Calu3 (cell line): Measurements from ENCODE around the gene CNFN. TPM values are rescaled to one million over a fixed set of nuclear protein-coding genes. Genes with fewer than 3 reads are reported as not detected.

ENCODE experiments used
- Bru-seq: library from RNA; stranded (reverse); fragments of 400-500 nt; gene quantifications from one replicate; lab custom pipeline; 2021; lab: Mats Ljungman, UMichigan
- BruChase-seq, 2 experiments: library from RNA; stranded (reverse); fragments of 400-500 nt; gene quantifications; one replicate each; lab custom pipeline; 2021; lab: Mats Ljungman, UMichigan
- BruUV-seq: library from RNA; stranded (reverse); fragments of 400-500 nt; replicated peaks from 2 replicates; lab custom pipeline; 2021; lab: Mats Ljungman, UMichigan
- CTCF ChIA-PET: fragments of 300-600 bp; sonication (Branson Sonifier 250); formaldehyde crosslinking; loops from one replicate; lab custom pipeline; 2022; ENCODE audit warnings: antibody characterized with exemption; lab: Charles Lee
- DNase-seq: peaks from one replicate; pipeline ENCODE4 v3.0.0; 2022
- H3K27ac Mint-ChIP-seq: one replicate; pipeline ENCODE4 v1.8.0; 2022; ENCODE audit warnings: mixed read lengths; ENCODE audit not compliant: unreplicated experiment
- H3K27me3 Mint-ChIP-seq: one replicate; pipeline ENCODE4 v1.8.0; 2022; ENCODE audit warnings: mixed read lengths; ENCODE audit not compliant: unreplicated experiment
- H3K36me3 Mint-ChIP-seq: one replicate; pipeline ENCODE4 v1.8.0; 2022; ENCODE audit warnings: mild to moderate bottlenecking, moderate library complexity, mixed read lengths; ENCODE audit not compliant: insufficient read depth, unreplicated experiment
- H3K4me1 Mint-ChIP-seq: one replicate; pipeline ENCODE4 v1.8.0; 2022; ENCODE audit warnings: mild to moderate bottlenecking, low read depth, mixed read lengths; ENCODE audit not compliant: unreplicated experiment
- H3K4me3 Mint-ChIP-seq: one replicate; pipeline ENCODE4 v1.8.0; 2022; ENCODE audit warnings: mild to moderate bottlenecking, low read depth, moderate library complexity, mixed read lengths; ENCODE audit not compliant: unreplicated experiment
- H3K9me3 Mint-ChIP-seq: one replicate; pipeline ENCODE4 v1.8.0; 2022; ENCODE audit warnings: low read depth, mixed read lengths; ENCODE audit not compliant: unreplicated experiment
- CTCF ChIP-seq: fragments of 200-600 bp; IDR thresholded peaks from one replicate; pipeline ENCODE4 v1.8.0; 2022; ENCODE audit warnings: antibody characterized with exemption; ENCODE audit not compliant: unreplicated experiment
- intact Hi-C: fragments of 100-400 bp; cut with micrococcal nuclease; formaldehyde crosslinking; loops from one replicate; pipeline ENCODE4 v1.10.0; 2022; ENCODE audit not compliant: unreplicated experiment
- long read RNA-seq: library from polyadenylated mRNA; stranded (forward); transcript quantifications from one replicate; pipeline ENCODE4 v2.0.0, GENCODE V29; 2022
- total RNA-seq: library from RNA; stranded (reverse); gene quantifications from 2 replicates; pipeline ENCODE4 v1.2.3, GENCODE V29; 2022

Gene CNFN
- 1.6 TPM in 2 replicates for total RNA-seq
- not detected for Bru-seq, nascent RNA
- BruChase-seq, experiment 1, labeled RNA remaining after a 6-hour chase, result not detected
- BruChase-seq, experiment 2, labeled RNA remaining after a 2-hour chase, result percentile 19 among the genes with signal in this experiment
- long read RNA-seq, partial matches to known transcripts, result 5 of 5 reads
- long read RNA-seq, other reads (novel, unspliced or antisense), result 0 of 5 reads

GRCh38 chr19:42389899-42390298 is at the start of gene CNFN:
Gene CNFN (minus strand): TSS chr19:42390297. CDS start chr19:42389037, 1,260 bp downstream.
- H3K27ac Mint-ChIP-seq, result no peak within 1 kb of the TSS
- CTCF ChIA-PET, result interaction anchor here (0.6 kb wide), 1 partner anchor 781 kb away, joined by 3 read pairs; no protein-coding TSS in a partner anchor
- peaks cover 9% of the 10 kb centered on the region for H3K36me3 Mint-ChIP-seq
- H3K27me3 Mint-ChIP-seq, result peaks cover 58% of the 10 kb centered on the region
- no peak for DNase-seq
- peaks cover 16% of the 10 kb centered on the region for H3K4me1 Mint-ChIP-seq
- TF ChIP-seq CTCF, result no peak
- H3K4me3 Mint-ChIP-seq, result no peak within 1 kb of the TSS
- intact Hi-C loops, result no loop called here
- H3K9me3 Mint-ChIP-seq, result no peaks in the 10 kb centered on the region
- no TSS peak for BruUV-seq

- Mint-ChIP-seq H3K4me3 (no peak overlapping the region), H3K27ac (no peak overlapping the region), H3K27me3 (no peaks in the 10 kb centered on the region), H3K4me1 (peaks cover 36% of the 10 kb centered on the region), H3K36me3 (peaks cover 7% of the 10 kb centered on the region), H3K9me3 (no peaks in the 10 kb centered on the region)
- DNase-seq, result no peak
- TF ChIP-seq CTCF, result no peak
- no TSS peak for BruUV-seq
- intact Hi-C loops, result loop anchor here (5.0 kb wide), 1 partner anchor 161 kb away; no protein-coding TSS in a partner anchor
- CTCF ChIA-PET, result no interaction called here
Measured at GRCh38 chr19:42436006-42436405, 45.9 kb upstream of the CNFN start.

GRCh38 chr19:42435316-42435715 is 45.2 kb upstream of the CNFN start:
- no peaks in the 10 kb centered on the region for H3K9me3 Mint-ChIP-seq
- CTCF ChIA-PET, result interaction anchor here (0.6 kb wide), 1 partner anchor 302 kb away, joined by 3 read pairs; no protein-coding TSS in a partner anchor
- H3K4me3 Mint-ChIP-seq, result no peak overlapping the region
- peaks cover 4% of the 10 kb centered on the region for H3K36me3 Mint-ChIP-seq
- no peak for TF ChIP-seq CTCF
- H3K27ac Mint-ChIP-seq, result no peak overlapping the region
- intact Hi-C loops, result loop anchor here (5.0 kb wide), 1 partner anchor 162 kb away; no protein-coding TSS in a partner anchor
- peaks cover 29% of the 10 kb centered on the region for H3K4me1 Mint-ChIP-seq
- H3K27me3 Mint-ChIP-seq, result no peaks in the 10 kb centered on the region
- no peak for DNase-seq
- BruUV-seq, result no TSS peak

GRCh38 chr19:42433503-42434260 is 43.6 kb upstream of the CNFN start:
- Mint-ChIP-seq H3K9me3 (no peaks in the 10 kb centered on the region), H3K4me1 (peaks cover 19% of the 10 kb centered on the region), H3K27ac (no peak overlapping the region), H3K27me3 (no peaks in the 10 kb centered on the region), H3K4me3 (no peak overlapping the region), H3K36me3 (peaks cover 4% of the 10 kb centered on the region)
- BruUV-seq, result no TSS peak
- DNase-seq, result peak; percentile 88
- TF ChIP-seq CTCF, result peak; percentile 84
- intact Hi-C loops, result loop anchor here (2.0 kb wide), 1 partner anchor 325 kb away; no protein-coding TSS in a partner anchor
- CTCF ChIA-PET, result interaction anchor here (0.7 to 1.0 kb wide), 3 partner anchors 10 to 54 kb away, joined by 3 to 4 read pairs (median 3); no protein-coding TSS in a partner anchor
